Bronchial epithelial cell (primary cell): ENCODE results near the gene BBLN. TPM values are rescaled to one million over a fixed set of nuclear protein-coding genes. Genes with fewer than 3 reads are reported as not detected.

ENCODE experiments used
- DNase-seq: peaks from one replicate; pipeline ENCODE4 v3.0.0-alpha.2; 2010; ENCODE audit warnings: low read depth
- FAIRE-seq: peaks from 2 replicates; lab custom pipeline; 2011; peaks lifted over from hg19 to GRCh38; lab: Jason Lieb, UNC
- H3K27me3 ChIP-seq: 2 replicates; pipeline ENCODE4 v1.5.1; 2011; ENCODE audit warnings: low read length; ENCODE audit not compliant: control insufficient read depth, insufficient read depth
- H3K36me3 ChIP-seq: 2 replicates; pipeline ENCODE4 v1.5.1; 2011; ENCODE audit warnings: low read length; ENCODE audit not compliant: control insufficient read depth, insufficient read depth
- H3K4me3 ChIP-seq: 2 replicates; pipeline ENCODE4 v1.5.1; 2011; ENCODE audit warnings: mild to moderate bottlenecking, low read depth, low read length, control low read depth
- total RNA-seq: library from RNA; depleted of rRNA; stranded (reverse); fragments of >200 nt; gene quantifications from 2 replicates; pipeline ENCODE4 v1.2.1, GENCODE V29; 2014
- TF ChIP-seq, protein P1 (sequence below): IDR thresholded peaks from 2 replicates; pipeline ENCODE4 v1.5.1; 2011; ENCODE audit warnings: mild to moderate bottlenecking, moderate library complexity, low read length, control low read depth, inconsistent platforms; ENCODE audit not compliant: insufficient read depth, severe bottlenecking

Gene BBLN
- total RNA-seq, 1 donor from 2014 or later, result 28.2 TPM

DNA sequence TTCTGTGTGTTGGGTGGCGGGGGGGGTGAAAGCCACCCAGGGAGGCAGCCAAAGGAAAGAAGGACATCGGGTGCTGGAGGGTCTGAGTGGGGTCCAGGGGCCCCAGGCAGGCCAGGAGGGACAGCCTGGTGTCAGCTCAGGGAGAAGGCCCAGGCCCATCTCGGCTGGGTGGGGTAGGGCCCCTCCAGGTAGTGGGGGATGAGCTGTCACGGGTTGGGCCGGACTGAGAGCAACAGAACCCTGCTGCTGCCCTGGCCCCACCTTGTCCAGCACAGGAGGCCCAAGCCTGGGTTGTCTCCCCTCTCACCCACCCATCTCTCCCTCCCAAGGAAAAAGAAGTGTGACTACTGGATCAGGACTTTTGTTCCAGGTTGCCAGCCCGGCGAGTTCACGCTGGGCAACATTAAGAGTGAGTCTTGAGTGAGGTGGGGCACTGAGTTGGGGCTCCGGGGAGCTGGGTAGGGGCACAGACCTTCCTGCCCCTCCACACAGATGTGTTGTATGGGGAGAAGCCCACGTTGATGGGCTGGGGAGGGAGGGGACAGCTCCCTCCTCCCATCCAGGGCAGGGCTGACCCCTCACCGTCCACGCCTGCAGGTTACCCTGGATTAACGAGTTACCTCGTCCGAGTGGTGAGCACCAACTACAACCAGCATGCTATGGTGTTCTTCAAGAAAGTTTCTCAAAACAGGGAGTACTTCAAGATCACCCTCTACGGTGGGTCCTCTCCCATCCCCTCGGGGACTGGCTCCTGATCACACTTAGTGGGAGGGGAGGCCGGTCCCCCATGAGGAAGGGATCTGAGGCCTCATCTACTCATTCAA, 8.5 kb upstream of the BBLN start:
- TF ChIP-seq, protein P1, sequence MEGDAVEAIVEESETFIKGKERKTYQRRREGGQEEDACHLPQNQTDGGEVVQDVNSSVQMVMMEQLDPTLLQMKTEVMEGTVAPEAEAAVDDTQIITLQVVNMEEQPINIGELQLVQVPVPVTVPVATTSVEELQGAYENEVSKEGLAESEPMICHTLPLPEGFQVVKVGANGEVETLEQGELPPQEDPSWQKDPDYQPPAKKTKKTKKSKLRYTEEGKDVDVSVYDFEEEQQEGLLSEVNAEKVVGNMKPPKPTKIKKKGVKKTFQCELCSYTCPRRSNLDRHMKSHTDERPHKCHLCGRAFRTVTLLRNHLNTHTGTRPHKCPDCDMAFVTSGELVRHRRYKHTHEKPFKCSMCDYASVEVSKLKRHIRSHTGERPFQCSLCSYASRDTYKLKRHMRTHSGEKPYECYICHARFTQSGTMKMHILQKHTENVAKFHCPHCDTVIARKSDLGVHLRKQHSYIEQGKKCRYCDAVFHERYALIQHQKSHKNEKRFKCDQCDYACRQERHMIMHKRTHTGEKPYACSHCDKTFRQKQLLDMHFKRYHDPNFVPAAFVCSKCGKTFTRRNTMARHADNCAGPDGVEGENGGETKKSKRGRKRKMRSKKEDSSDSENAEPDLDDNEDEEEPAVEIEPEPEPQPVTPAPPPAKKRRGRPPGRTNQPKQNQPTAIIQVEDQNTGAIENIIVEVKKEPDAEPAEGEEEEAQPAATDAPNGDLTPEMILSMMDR, result no peak
- Histone ChIP-seq H3K36me3 (no peaks in the 10 kb centered on the region), H3K27me3 (no peaks in the 10 kb centered on the region), H3K4me3 (no peak overlapping the region)
- DNase-seq, result no peak
- no peak for FAIRE-seq

DNA sequence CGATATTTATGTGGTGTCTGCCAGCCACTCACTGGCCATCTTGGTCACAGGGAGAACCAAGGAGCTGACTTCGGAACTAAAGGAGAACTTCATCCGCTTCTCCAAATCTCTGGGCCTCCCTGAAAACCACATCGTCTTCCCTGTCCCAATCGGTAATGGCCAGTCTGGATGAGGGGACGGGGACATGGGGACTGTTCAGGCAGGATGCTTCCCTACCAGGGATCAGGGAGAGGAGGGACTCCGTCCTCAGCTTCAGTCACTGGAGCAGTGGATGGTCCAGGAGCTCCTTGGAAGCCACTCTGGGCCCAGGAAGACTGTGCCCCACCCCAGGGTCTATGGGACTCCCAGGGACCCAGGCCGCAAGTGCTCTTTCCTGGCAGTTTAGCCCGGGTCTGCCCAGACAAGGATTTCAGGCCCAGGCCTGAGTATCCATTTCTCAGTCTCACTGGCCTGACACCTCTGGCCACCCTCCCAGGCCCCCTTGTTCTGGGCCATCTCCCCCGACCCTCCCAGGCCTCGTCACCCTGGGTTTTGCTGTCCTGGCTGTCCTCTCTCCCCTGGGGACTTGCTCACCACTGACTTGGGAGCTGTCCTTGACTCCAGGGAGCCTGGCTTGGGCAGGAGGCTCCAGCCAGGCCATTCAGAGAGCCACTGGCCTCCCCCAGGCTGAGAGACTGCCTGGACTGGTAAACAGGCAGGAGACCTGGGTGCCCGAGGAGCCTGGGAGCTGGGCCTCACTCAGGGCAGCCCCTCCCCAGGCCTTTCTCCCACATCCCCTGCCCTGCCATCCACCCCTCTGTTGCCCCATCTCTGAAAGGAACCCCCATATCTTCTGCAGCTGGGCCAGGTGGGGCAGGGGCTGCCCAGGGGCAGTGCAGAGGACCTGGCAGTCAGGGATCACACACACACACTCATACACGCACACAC, 7.7 kb upstream of the BBLN start:
- Histone ChIP-seq H3K36me3 (no peaks in the 10 kb centered on the region), H3K4me3 (no peak overlapping the region), H3K27me3 (no peaks in the 10 kb centered on the region)
- FAIRE-seq, result no peak
- TF ChIP-seq, protein P1, result no peak
- no peak for DNase-seq

DNA sequence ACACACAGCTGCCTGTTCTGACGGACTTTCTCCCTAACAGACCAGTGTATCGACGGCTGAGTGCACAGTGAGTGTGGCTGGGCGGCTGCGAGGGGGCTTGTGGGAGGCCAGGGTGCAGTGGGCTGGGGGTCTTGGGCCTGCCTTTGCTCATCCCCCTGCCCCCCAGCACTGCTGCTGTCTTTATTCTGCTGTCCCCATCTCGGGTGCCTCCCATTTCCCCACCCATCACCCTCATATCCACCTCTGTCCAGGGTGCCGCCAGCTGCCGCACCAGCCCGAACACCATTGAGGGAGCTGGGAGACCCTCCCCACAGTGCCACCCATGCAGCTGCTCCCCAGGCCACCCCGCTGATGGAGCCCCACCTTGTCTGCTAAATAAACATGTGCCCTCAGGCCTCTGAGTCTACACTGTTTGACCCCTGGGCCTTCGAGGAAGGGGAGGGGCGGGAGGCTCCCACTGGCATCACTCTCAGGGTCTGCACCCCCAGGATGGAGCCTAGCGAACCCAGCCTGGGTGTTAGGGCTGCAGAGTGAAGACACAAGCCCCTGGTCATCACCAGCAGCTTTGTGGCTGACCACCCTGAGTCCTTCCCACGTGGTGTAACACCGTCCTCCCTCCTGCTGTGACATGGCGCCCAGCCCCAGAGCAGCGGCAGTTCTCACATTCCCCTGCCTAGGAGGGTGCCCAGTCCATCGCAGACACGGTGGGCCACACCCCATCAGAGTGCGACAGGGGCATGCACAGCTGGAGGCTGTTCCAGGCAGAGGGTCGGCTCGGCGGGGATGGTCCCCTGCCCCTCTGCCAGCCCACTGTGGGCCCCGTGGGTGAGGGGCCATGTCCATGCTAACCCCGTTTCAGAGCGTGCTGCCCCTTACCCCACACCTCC, 6.8 kb upstream of the BBLN start:
- FAIRE-seq (no peak), DNase-seq (no peak)
- Histone ChIP-seq H3K4me3 (no peak overlapping the region), H3K27me3 (no peaks in the 10 kb centered on the region), H3K36me3 (no peaks in the 10 kb centered on the region)
- TF ChIP-seq, protein P1, result no peak

DNA sequence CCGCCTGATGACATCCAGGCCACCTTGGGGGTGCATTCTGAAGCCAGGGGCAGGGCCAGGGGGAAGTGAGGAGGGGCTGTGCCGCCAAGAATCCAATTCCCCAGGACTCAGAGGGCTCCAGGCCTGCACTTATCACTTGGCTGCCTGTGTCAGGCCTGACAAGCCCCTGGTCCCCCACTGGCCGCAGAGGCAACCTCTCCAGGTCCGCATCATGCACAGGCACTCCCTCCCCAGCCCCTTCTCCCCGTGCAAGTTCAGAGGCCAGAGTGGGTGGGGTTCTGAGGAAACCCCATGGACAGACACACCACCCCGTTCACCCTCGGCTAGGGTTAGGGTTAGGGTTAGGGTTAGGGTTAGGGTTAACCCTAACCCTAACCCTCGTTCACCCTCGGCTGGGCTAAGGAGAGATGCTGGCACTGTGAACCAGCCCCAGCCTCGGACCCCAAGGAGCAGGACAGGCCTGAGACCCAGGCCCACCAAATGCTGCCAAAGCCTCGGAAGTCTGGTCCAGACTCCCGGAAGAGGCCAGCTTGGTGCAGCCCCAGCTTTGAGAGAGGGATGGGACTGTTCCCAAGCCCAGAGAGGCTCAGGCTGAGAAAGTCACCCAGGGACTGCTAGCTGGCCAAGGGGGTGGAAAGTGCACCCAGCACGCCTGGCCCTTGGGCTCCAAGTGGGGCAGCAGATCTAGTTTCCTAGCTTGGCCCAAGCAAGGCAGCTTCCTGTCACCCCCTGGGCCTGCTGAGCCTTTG, 5.9 kb upstream of the BBLN start:
- DNase-seq, result no peak
- TF ChIP-seq, protein P1, result no peak
- Histone ChIP-seq H3K4me3 (no peak overlapping the region), H3K36me3 (no peaks in the 10 kb centered on the region), H3K27me3 (no peaks in the 10 kb centered on the region)
- FAIRE-seq, result no peak
